Fibroblast of skin of back (primary cell): Measurements from ENCODE around the gene STX10.
A peak's percentile ranks its signal among the peaks of the same experiment; 100 is the strongest.

Source experiments
- DNase-seq: peaks from one replicate; pipeline ENCODE4 v3.0.0-alpha.2; 2013

STX10 gene

DNA sequence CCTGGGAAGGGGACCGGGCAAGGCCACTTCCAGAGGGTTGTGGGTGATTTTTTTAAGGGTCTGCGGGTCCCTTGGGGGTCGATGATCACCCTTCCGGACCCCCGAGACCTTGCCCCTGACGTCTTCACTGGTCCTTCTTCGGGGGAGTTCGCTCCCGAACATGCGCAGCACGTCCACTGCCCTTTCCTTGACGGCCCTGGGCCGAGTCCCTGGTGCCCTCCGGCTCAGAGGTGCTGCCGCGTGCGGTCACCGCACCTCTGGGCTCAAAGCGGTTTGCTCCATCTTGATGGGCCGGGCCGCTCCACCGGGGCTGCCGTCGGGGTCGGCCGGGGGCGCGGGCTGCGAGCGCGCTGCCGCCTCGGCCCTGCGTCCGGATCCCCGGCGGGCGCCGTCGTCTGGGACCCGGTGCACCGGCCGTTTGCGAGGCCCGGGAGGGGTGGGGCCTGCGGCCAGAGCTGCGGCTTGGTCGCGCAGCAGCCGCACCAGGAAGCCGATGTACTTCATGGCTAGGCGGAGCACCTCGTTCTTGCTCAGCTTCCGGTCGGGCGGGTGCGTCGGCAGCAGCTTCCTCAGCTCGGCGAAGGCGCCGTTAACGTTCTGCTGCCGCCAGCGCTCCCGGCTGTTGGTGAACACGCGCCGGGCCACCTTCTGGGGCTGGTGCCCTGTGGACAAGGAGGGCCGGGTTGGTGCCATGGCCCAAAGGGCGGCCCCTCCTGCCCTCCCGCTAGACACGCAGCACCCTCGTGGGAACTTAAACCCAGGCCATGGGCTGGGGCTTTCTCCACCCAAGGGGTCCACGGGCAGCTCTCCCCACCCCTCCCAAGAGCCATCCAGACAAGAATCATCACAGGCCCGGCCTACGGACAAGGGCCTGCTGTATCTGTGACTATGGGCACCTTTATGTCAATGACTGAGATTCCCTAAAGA is 50.8 kb downstream of the STX10 start:
- DNase-seq: peak; percentile 64

DNA sequence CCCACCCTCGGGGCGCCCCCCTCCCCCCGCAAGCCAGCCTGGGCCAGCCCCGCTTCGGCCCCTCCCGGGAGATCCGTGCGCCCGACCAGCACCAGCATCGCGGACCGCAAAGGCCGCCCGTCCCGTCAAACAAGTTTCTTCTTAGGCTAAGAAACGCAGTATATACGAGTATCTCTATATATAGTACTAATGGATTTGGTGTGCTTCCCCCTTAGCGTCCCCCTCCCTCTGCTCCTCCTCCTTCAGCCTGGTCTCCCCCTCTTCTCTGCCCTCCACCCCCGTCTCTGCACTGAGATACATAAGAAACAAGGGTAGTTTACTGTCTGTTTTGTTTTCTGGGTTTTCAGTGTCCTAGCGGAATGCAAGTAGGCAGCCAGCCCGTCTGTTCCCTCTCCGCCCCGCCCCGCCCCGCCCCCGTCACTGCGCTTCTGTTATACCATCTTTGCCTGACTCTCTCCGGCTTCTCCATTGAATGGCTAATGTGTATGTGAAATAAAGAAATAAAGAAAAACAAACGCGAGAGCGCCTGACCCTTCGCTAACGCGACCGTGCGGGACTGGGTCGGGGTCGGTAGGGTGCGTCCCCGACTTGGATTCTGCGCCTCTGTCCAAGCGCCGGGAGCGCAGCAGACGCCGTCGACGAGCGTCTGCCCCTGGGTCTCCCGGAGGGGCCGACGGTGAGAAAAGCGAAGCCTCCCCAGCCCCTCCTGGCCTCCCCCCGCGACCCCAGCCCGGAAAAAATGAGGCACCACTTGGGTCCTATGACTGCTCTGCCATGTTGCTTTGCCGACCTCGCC is 51.7 kb downstream of the STX10 start:
- peak; percentile 57 for DNase-seq

DNA sequence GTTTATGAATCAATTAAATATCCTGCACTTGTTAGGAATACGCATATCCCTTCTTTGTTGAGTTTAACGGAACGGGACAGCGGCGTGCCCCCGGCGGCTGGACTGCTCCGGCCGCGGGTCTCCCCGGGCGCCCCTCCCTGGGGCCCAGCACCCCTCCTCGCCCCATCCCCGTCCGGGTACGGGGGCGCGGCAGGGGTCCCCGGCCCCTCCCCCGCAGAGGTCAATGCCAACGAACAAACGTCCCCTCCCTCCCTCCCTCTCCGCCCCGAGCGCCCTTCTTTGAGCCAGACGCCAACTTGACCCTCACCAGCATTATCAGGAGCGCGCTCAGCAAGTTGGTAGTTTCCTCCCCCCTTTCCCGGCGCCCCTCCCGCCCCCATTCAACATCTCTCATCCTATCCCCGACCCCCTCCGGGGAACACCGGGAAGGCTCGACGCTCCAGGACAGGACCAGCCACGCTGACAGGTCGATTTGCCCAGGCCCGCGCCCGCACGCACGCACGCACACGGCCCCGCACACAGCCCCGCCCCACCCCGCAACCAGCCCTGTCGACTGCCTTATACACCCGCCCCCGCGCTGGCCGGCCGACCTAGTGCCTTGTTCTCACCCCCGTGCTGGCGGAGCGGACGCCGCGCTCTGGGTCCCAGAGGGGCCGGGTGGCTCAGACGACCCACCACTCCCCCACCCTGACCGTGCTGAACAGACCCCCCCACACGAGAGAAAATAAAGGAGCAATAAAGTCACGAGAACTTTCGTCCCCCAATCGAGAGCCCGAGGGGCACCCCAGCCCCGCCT is 52.5 kb downstream of the STX10 start:
- no peak for DNase-seq

DNA sequence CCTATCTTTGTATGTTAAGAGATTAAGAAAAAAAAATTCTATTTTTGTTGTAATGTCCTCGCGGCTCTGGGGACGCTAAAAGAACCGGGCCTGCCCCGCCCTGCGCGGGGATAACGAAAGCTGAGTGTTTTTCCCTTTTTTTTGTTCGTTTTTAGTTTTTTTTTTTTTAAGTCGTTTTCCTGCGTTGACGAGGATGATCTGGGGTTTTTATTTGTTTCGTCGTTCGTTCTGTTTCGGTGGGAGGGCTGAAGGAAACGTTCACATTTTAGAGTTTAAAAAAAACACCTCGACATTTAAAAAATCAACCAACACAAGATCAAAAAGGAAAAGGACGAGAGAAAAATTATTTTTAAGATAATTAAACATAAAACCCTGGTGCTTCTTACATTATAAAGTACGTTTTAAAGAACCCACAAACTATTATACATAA is 53.1 kb downstream of the STX10 start:
- no peak for DNase-seq

DNA sequence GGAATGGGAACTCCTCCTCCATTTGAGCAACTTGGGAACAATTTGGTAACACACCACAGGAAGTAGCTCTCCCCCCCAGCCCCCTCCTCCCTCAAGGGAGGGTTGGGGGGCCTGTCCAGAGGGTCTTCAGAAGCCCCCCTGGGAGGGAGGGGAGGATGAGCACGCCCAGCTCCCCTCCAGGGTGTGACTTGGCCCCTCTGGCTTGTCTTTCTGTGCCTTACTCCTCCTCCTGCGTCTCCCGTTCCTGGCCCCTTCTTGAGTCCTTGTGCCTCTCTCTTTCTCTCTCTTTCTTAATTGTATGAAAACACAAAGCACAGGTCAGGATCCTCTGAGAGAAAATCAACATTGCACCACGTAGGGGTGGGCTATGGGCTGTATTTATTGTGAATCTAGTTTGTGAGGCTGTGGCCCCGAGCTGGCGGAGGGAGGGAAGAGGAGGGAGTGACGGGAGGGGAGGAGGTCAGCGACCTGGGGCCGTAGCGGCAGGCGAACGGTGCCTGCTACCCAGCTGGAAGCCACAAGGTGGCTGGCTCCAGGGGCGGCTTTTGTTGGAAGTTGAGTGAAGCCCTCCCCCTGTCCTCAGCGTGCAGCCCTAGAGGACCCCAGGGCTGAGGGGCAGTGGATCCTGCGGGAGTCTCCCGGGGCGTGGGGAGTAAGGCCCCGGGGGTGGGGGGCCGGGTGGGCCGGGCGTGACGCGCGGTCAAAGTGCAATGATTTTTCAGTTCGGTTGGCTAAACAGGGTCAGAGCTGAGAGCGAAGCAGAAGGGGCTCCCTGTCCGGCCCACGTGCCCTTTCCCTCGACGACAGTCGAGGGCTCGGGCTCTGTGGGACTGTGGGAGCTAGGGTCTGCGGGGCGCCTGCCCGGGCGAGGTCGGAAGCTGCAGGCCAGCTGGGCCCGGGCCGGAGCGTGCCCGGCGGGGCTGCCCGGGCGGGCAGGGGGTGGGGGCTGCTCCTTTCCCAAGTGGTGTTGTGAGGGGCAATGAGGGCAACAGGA is 53.9 kb downstream of the STX10 start:
- DNase-seq: no peak

DNA sequence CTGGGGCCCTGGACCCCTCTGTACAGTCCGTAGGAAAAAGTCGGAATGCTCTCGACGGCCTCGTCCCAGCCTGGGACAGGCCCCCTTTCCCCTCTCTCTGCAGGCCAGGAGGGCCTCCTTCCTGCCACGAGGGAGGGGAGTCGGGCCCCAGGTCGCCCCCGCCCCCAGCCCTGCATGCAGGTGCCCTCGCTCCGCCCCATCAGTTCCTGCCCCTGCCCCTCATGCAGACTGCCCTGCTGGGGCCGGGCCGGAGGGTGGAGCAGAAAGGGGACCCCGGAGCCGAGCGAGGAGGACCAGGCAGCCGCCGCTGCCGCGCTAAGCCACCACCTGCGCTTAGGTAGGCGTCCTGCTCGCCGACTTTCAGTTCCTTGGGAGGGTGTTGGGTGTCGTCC is 54.8 kb downstream of the STX10 start:
- no peak for DNase-seq

DNA sequence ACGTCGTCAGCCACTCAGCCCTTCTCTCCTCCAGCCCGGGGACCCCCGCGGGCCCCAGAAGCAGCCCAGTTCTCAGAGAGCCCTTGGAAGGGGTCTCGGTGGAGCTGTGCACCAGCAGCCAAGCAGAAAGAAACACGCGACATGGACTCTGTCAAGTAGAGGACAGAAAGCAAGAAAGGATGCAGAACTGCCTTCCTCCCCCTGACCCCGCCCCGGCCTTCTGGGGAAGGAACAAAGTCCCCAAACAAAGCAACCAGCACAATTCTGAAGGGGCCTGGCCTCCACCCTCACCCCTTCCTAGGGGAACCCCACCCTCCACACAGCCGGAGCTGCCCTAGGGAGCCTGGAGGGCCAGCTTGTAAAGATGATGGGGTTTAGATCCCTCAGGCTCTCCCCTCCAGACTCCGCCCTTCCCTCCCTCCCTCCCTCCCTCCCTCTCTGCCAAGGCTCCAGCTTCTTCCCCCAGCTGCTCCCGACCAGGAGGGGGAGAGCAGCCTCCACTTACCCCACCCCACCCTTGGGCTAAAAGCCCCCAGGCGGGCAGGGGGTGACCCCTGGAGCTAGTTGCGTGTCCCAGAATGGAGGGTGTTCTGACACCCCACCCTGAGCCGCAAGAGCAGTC is 55.3 kb downstream of the STX10 start:
- no peak for DNase-seq

DNA sequence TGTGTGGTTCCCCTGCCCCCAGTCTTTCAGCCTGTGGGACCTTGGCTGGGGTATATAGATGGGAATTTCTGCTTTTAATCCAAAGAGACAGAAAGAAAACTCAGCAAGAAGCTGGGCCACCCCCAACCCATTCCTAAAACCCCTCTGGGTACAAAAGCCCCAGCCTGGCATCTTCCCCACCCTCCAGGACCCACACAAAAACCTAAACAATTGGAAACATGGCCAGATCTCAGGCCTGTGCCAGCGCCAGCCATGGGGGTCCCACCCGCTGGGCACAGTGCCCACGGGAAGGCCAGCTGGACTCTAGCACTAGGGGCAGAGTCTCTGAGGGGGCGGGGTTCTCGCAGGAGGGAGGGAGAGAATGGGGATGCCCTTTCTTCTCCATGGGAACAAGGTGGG is 56.1 kb downstream of the STX10 start:
- DNase-seq: no peak
